ENCODE data around the gene SCAP.

The SCAP gene

DNA sequence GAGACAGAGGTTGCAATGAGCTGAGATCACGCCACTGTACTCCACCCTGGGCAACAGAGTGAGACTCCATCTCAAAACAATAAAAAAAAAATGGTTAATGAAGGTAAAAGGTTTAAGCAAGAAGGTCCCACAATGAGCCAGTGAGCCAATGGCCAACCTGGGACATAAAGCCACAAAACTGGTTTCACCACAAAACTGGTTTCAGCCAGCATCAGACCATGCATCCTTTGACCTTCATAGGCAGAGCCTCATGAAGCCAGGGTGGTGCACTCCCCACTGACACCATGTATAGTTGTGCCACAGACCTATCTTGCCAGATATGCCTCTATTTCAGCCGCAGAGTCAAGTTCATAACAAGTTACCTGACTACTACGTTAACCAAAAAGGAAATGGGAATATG is 41.9 kb downstream of the SCAP start:
- H3K4me3 ChIP-seq (ENCODE audit: low read depth, low read length) = no peak overlapping the region

DNA sequence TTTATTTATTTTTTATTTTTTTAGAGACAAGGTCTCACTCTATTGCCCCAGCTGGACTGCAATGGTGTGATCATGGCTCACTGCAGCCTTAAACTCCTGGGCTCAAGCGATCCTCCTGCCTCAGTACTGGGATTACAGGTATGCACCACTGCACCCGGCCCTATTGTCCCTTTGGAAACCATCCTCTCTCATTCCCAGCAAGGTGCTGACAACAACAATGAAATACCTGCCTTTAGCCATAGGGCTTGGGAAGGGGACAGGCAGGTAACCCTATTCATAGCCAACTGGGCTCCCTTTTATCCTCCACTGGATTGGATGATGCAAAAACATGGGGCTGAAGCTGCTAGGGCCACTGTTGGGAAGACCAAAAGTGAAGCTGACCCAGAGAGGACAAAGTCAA is 43.1 kb downstream of the SCAP start:
- H3K4me3 ChIP-seq (ENCODE audit: low read depth, low read length) = no peak overlapping the region

DNA sequence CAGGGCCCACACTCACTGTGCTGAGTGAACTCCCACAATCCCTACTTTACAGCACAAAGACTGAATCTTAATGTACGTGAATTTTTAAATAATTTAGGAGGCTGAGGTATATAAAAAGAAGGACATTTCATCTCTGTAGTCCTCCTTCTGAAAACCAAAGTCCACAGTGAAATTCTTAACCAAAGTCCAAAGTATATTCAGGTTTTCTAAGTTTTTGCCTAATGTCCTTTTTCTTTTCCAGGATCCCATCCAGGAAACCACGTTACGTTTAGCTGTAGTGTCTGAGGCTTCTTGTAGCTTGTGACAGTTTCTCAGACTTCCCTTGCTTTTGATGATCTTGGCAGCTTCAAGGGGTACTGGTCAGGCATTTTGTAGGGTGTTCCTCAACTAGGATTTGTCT is 44.5 kb downstream of the SCAP start:
- no peak overlapping the region for H3K4me3 ChIP-seq (ENCODE audit: low read depth, low read length)

DNA sequence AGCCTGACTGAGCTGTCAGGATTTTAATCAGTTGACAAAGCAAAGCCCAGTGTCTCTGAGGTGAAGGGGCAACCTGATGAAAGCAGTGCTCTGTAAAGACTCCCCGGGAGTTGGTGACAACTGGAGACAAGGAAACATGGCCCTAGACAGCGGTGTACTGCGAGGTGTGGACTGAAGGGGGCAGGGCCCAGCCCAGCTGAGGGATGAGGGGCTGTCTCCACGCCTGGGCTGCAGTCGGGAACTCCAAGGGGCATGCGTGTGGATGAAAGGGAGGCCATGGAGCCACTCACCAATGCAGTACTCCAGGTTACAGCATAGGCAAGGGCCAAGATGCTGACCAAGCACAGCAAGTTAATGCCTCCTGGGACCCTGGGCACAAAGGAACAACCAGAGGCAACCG is 45.1 kb downstream of the SCAP start:
- H3K4me3 ChIP-seq (ENCODE audit: low read depth, low read length) = no peak overlapping the region

DNA sequence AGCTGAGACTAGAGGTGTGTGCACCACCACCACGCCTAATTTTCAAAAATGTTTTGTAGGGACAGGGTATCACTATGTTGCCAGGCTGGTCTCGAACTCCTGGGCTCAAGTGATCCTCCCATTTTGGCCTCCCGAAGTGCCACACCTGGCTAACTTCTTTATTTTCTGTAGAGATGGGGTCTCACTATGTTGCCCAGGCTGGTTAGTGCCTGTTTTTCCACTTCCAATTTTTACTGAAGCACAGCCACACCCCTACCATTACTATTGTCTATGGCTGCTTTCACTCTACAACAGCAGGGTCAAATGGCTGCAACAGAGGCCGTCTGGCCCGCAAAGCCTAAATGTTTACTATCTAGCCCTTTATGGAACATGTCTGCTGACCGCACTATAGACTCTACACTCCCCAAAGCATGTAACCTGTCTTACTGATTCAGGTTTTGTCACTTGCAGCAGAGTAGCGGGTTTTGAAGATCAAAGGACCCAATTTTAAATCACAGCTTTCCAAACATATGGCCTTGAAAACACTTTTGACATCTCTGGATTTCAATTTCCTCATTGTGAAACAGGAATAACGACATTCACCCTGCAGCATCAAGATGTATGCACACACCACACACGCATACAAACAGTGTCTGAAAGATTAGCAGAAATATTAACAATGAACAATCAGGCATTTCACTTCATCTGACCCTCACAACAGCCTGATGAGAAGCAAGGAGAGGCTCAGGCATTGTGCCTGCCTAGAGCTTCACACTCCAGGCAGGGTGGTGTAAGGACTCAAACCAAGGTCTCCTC is 46.1 kb downstream of the SCAP start:
- H3K4me3 ChIP-seq (ENCODE audit: low read depth, low read length) = no peak overlapping the region

DNA sequence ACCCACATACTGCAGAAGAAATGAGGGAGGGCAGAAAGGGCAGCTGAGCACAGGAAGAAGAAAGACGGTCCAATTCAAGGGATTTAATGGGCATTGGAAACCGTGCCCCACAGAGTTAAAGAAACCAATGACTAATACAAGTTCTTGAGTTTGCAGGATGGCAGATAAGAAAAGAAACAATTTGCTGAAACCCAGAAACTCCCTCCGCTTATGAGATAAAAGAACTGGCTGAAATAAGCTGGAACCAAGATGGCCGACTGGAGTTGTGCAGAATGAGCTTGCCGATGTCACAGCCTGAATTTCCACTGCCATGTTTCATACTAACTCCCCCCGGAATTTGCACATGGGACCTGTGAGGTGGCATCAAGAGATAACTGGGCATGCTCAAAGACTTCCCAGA is 47.1 kb downstream of the SCAP start:
- H3K4me3 ChIP-seq (ENCODE audit: low read depth, low read length) = no peak overlapping the region

DNA sequence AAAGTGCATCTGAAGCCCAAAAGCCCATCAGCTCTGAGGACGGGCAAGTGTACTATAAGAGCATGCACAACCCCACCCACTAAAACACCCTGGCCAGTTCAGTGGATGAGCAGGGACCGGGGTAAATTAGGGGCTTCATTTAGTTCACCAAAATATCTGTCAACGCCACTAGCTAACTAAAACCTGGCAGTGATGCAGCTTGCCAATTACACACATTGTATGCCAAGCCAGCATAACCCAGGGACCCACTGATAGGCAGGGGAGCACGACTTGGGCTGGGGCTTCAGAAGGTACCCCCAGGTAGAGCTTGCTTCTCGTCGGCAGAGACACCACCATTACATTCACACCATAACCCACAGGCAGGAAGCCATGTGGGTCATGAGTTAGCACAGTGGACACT is 47.9 kb downstream of the SCAP start:
- H3K4me3 ChIP-seq (ENCODE audit: low read depth, low read length) = no peak overlapping the region

DNA sequence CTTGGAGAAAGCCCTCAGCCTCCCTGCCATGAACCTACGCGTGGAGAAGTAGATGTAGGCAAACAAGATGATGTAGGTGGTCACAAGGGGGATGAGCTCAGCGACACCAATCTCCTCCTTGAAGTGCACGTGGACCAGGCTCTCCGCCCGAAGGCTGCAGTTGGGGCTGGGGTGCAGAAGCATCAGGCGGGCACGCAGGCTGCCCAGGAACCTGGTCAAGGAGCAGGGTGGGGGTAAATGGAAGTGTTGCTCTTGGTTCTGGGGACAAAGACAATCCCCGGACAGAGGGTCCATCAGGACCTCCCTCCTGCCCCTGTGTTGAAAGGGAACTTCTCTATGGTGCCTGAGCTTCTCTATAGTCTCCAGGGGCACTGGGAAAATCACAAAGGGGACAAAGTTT is 49.8 kb downstream of the SCAP start:
- H3K4me3 ChIP-seq (ENCODE audit: low read depth, low read length) = no peak overlapping the region

DNA sequence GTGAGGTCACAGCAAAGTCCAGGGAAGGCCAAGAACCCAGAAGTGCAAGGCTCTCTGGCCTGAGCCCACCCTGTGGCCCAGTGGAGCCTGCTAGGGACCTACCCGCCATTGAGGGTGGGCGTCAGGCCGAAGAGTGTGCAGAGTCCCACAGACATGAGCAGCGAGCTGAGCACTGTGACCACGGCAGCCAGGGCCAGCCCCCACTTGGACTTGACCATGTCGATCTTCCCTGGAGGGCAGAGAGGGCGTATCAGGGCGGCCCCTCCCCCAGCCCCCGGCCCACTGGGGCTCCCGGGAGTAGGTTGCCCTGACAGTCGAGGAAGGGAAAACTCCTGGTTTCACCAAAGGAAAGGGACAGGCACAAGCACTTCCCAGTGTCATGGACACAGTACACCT is 50.4 kb downstream of the SCAP start:
- no peak overlapping the region for H3K4me3 ChIP-seq (ENCODE audit: low read depth, low read length)

DNA sequence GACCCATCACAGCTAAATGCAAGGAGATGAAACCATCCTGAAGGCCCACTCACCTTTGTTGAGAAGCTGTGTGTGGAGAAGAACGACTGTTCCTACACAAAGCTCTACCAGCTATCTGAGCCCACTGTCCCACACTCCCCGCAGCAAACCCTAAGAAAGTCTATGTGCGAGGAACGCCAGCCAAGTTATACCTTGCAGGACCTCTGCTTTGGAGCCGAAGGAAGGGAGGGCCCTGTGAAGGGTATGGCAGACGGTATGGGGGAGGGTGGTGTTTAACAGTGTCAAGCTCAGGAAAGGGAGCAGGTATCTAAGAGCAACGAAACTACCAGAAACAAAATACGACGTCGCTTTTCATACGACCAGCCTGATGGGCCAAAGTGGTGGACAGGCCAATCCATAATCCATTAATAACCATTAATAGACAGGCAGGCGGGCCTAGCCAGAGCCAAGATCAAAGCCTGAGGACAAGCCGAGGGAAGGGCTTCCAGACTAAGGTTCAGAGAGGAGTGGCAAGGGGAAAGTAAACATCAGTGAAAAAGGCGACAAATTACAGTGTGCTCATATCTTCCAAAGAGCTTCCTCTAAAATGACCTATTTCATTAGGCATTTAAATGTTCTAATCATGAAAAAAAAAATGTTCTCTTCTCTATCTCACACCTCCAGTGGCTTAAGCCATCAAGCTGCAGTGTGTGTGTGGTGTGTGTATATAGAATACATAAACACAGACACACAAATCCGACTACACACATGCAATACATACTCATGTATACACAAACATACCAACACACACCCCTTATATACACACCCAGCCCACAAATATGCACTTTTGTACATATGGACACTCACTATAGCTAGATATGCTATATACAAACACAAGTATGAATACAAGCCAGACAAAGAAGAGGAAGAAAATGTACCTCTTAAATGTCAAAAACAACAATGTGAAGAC is 51.0 kb downstream of the SCAP start:
- no peak overlapping the region for H3K4me3 ChIP-seq (ENCODE audit: low read depth, low read length)

DNA sequence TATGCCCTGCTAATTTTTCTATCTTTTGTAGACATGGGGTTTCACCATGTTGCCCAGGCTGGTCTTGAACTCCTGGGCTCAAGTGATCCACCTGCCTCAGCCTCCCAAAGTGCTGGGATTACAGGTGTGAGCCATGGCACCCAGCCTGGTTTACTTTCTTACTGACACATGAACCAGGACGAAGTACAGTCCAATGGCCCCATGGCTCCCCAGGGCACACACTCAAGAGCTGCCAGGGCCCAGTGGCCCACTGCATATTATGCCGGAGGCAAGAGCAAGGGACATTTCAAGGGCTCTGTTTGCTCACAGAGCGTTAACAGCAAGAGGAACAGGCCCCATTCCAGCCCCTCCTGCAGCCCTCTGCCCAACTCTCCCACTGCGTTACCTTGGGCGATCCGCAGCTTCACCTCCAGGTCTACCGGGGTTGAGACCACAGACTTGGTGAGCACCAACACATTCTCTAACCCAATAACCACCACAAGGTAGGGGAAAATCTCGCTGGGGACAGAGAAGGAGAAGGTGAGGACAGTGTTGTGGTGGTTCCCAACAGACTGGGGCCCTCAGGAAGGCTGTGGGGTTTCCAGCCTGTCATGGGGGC is 52.1 kb downstream of the SCAP start:
- H3K4me3 ChIP-seq (ENCODE audit: low read depth, low read length) = no peak overlapping the region

DNA sequence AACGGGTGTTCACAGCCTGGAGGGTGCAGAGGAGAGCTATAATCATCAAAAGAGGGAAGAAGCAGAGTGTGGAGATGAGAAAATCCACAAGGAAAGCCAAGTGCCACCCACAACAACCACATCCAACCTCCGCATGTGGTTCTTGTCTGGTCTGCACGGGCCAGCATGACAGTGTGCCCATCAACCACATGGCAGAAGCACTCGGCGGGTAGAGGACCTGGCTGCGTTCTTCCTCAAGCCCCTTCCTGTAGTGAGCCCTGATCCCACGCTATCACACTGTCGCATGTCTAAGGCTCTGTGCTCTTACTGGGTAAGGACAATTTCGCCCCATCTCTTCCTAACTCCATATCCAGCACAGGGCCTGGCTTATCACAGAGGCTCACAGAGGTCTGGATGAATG is 53.0 kb downstream of the SCAP start:
- no peak overlapping the region for H3K4me3 ChIP-seq (ENCODE audit: low read depth, low read length)

DNA sequence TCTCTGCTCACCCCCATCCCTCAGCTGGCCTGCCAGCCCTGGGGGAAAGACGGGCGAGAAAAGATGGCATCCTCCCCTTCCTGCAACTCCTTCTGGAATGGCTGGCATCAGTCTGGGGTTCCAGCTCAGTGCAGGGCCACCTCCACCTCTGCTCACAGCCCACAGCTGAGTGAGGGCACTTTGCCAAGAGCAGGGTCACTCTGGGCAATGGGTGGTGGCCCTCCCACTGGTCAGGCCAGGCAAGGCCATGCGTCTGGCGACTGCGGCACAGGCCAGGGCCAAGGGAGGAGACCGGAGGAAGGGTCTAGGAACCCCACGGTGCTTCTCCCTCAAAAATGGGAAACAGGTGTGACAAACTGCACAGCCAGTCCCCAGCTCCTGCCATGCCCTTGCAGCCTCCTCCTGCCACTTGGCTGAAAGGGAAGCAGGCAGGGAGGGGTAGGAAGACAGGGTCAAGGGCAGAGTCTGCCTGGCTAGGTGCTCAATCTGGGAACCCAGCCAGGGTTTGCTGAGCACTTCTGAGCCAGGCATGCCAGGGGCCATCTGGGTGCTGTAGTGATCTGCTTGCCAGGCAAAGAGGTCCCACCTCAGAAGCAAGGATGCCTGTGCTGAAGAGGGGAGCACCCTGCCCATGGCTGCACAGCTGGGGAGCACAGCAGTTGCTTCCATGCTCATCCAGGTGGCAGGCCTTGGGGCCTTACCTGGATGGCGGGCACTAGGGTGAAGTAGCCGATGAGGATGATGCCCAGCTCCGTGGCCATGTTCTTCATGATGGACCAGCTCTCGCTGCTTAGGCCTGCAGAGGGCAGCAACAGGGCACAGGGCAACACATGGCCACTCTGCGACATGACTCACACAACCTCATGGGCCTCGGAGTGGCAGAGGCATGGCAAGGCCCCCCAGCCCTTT is 53.7 kb downstream of the SCAP start:
- H3K4me3 ChIP-seq (ENCODE audit: low read depth, low read length) = no peak overlapping the region

DNA sequence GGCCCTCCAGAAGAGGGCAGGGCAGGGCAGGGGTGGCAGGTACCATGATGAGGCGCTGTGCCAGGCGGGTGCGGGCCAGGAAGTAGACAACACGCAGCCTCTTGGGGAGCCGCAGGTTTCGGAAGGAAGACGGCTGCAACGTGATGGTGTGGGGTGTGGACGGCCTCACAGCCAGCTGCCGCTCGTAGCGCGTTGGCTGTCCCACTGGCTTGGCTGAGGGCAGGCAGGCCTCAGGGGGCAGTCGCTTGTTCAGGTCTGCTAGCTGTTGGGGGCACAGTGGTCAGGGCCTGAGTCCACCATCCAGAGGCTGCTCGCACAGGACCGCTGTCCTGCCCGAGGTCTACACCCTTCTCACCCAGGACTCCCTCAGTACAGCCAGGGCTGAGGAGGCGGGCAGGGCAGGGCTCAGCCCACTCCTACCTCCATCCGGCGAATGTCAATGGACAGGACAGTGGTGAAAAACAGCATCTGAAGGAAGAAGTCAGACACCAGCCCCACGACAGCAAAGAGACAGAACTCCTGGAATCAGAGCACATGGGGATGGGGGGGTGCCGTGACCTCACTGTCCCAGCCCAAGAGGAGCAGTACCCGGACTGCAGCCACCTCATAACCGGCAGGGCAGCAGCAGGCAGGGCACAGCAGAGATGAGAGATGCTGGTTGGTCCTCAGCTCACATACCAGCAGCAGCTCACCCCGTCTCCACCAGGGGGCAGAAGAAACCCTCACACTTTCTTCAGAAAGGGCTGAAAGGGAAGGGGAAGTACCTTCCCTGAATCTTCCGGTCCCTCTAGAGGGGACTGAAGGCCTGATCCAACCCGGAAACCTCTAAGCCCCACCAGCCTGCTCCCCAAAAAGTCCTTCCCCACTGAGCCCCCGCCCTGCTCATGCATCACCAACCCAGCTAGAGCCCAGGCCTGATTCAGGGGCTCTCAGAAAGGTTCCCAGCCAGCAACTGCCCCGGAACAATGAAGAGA is 54.9 kb downstream of the SCAP start:
- H3K4me3 ChIP-seq (ENCODE audit: low read depth, low read length) = no peak overlapping the region

DNA sequence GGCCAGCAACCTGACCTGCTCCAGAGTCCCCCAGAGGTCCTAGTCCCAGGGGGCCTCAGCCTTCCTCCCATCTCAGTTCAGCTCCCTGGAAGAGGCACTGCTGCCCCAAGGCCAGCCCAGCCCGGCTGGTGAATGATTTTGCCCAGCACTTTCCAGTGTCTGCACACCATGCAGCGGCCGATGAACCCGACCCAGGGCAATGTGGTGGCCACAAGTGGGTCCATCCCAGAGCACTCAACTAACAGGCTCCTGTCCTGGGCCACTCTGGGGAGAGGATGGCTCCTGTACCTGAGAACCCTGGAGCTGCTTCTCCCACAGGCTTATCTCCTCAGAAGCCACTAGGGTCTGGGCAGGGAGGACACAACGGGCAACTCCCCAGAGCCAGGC is 55.7 kb downstream of the SCAP start:
- no peak overlapping the region for H3K4me3 ChIP-seq (ENCODE audit: low read depth, low read length)

DNA sequence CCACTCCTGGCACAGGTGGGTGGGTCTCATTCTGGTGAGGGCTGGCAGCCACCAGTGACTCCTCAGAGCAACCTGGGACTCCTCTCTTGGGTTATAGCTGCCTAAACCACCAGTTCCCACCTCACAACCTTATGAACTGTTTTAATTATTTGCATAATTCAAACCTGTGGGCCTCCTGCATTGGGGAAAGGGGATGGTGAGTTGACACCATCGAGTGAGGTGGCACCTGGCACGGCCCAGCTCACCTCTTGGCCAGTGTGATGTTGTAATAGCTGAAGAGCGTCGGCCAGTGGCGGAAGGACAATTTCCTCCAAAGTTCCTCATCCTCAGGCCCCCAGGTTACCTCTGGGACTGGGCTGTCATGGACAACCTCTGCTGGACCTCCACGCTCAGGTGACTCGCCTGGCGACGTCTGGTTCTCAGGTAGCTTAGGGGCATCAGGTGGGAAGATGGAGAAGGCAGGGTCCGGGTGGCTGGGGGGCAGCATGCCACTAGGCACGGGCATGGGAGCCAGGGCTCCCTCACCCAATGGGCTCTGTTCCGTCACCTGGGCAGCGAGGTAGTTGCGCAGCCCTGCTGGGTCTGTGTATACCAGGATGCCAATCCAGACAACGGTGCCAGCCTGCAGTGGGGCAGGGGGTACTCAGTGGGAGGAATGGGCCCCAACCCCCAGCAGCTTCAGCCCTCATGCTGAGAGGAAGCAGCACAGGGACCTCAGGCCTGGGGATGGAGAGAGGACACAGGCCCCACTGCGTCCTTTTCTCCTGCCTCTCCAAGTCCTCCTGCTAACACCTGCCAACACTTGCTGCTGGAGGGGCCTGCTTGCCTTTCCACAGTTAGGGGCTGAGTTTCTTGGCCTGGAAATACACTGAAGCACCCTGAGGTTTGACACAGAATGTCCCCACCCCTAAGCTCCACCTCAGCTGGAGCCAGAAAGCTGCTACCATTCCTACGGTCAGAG is 56.4 kb downstream of the SCAP start:
- no peak overlapping the region for H3K4me3 ChIP-seq (ENCODE audit: low read depth, low read length)

DNA sequence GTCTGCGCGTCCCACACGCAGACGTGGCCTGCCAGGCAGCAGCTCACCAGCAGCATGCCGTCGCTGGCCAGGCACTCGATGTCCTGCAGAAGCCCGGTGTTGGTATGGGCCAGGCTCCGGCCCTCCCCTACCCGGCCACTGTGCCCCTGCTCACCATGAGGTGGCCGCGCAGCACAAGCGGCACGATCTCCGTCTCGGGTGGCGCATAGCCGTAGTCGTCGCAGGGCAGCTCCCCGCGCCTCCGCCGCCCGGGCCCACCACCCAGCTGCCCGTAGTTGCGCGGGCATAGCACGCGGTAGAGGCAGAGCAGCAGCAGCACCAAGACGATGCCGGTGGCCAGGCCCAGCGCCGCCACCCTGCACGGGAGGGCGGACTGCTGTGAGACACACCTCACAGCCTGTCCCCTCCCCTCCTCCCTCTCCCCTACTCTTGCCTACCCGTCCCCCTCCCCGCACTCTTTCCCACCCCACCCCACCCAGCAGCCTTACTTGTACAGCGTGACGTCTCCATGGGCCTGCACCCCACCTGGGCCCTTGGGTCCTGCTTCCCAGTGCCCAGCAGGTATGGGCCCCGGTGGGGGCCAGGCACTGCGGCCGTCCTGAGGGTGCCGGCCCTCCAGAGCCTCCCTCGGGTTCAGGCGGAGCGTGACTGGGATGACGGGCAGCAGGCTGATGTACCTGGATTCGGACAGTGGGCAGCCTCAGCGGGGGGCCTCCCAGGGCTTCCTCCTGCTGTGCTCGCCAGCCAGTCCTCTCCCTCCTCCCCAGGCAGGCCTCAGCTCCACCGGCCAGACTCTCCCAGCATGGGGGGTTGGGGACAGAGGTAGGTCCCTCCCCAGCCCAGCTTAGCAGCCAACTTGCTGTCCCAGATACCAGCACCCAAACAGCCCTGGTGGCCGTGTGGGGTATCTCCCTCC is 57.3 kb downstream of the SCAP start:
- no peak overlapping the region for H3K4me3 ChIP-seq (ENCODE audit: low read depth, low read length)
